GM18517 (cell line): ENCODE data around the gene GSPT1.
"Not testable (repeated sequence)": the region's sequence is repeated elsewhere in the genome, so short reads cannot be mapped to it uniquely, and the experiment has no call there.

ENCODE experiments used
- ATAC-seq: cut with Tn5 transposase; IDR thresholded peaks from one replicate; pipeline ENCODE4 v1.9.1; 2021; ENCODE audit warnings: mild to moderate bottlenecking, moderate library complexity; ENCODE audit not compliant: unreplicated experiment

Gene GSPT1

DNA sequence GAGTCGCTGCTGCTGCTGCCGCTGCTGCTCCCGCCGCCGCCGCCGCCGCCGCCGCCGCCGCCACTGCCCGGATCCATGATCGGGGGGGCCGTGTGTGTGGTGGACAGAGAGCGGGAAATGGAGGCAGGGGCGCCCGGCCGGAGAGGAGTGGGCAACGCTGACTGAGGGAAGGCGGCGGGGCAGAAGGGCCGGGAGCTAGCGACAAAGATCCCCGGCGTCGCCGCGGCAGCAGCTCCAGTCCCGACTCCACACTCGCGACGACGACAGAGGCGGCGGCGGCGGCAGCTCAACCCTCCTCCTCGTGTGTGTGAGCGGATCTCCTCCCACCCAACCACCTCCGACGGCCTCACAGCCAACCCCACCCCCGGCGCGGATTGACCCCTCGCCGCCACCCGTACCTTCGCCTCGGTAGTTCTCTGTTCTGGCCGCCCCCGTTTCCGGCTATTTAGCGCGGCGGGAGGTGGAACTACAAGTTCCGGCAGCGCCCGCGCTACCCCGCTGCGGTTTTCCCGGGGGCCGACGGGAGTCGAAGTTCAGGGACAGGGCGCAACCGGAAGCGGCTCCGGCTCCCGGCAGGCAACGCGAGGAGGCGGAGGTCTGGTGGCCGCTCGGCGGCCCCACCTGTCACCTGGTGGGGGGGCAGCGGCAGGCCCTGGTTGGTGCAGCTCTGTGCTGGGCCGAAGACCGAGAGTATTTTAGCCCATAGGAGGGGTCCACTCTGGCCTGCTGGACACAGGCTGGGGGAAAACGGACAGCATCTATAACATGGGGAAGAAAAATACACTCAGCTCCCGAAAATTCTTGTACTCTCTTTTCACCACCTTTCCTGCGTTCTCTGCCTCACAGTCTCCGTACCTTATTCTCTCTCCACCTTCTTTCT is at the start of gene GSPT1:
Gene GSPT1, minus strand, starts transcription at position 313 of the 880 bp plus-strand sequence. Its CDS starts 236 bp downstream, at position 77.
- peak; percentile 77 for ATAC-seq

DNA sequence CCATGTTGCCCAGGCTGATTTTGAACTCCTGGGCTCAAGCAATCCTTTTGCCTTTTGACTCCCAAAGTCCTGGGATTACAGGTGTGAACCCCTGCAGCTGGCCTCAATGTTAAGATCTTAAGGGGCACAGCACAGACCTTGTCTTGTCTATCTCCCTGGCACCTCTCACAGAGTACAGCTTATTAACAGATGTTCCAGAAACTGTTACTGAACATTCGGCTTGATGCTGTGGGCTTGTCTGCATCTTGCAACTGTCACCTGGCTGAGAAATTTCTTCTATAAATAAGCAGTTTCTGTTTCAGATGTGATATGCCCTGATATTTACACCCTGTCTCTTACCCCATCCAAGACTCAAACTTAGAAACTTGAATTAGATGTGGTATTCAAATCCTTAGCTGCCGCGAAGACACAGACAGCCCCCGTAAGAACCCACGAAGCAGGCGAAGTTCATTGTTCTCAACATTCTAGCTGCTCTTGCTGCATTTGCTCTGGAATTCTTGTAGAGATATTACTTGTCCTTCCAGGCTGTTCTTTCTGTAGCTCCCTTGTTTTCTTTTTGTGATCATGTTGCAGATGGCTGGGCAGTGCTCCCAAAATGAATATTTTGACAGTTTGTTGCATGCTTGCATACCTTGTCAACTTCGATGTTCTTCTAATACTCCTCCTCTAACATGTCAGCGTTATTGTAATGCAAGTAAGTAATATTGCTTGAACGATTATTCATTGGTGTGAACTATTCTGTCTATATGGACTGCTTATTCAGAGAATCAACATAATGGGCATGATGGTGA is 49.2 kb upstream of the GSPT1 start, which contains the start of gene TNFRSF17:
Gene TNFRSF17, plus strand, starts transcription at position 450 of the 791 bp plus-strand sequence. Its CDS starts 115 bp downstream, at position 565.
- ATAC-seq: peak; percentile 75

DNA sequence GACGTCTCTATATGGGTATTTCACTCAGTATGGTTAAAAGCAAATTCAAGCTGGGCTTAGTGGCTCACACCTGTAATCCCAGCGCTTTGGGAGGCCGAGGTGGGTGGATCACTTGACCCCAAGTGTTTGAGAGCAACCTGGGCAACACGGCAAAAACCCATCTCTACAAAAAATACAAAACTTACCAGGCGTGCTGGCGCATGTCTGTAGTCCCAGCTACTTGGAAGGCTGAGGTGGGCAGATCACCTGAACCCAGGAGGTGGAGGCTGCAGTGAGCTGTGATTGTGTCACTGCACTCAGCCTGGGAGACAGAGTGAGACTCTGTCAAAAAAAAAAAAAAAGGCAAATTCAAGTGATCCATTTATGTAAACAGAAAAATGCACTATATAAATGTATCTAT is 48.0 kb upstream of the GSPT1 start:
- no peak for ATAC-seq

DNA sequence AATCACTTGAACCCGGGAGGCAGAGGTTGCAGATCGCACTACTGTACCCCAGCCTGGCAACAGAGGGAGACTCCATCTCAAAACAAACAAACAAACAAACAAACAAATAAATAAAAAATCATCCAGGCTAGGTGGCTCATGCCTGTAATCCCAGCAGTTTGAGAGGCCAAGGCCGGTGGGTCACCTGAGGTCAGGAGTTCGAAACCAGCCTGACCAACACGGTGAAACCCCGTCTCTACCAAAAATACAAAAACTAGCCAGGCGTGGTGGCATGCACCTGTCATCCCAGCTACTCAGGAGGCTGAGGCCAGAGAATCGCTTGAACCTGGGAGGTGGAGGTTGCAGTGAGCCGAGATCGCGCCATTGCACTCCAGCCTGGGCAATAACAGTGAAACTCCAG is 47.2 kb upstream of the GSPT1 start:
- not testable (repeated sequence) for ATAC-seq

DNA sequence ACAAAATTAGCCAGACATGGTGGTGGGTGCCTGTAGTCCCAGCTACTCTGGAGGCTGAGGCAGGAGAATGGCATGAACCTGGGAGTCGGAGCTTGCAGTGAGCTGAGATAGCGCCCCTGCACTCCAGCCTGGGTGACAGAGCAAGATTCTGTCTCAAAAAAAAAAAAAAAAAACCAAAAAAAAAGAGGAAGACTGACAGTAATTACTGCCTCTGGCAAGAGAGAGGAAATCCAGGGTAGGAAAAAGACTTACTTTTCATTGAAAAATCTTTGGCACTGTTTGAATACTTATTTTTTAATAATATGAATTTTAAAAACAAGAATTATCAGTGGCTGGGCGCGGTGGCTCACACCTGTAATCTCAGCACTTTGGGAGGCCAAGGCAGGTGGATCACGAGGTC is 46.7 kb upstream of the GSPT1 start:
- ATAC-seq: not testable (repeated sequence)

DNA sequence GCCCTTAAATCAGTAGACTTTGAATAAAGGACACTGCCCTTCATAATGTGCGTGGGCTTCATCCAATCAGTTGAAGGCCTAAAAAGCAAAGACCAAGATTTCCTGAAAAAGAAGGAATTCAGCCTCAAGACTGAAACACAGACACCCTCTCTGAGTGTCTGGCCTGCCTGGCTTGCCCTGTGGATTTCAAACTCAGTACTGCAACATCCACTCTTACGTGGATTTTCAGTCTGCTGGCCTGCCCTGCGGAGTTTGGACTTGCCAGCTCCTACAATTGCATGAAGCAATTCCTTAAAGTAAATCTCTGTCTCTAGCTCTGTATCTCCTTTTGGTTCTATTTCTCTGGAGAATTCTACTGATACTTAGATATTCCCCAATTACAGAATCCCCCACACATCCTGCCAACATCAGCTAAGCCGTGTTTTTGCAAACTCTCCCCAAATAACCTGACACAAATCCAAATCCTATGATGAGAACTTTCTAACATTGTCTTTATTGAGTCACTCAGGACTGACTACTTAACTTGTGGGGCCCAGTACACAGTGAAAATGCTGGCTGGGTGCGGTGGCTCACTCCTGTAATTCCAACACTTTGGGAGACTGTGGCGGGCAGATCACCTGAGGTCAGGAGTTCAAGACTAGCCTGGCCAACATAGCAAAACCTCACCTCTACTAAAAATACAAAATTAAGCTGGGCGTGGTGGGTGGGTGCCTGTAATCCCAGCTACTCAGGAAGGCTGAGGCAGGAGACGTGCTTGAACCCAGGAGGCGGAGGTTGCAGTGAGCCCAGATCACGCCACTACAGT is 42.0 kb upstream of the GSPT1 start:
- ATAC-seq: no peak

DNA sequence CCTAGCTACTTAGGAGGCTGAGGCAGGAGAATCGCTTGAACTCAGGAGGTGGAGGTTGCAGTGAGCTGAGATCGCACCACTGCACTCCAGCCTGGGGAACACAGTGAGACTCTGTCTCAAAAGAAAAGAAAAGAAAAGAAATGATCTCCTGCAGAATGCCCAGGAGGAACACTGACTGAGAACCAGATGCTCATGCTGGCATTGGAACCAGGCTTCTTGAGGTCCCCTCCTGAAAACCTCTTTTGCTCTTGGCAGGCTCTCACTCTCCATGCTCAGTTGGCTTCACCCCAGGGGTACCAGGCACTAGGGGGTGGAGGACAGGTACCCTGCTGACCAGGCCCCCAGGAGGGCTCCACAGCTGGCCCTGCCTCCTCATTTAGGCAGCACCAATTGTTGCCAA is 40.8 kb upstream of the GSPT1 start:
- ATAC-seq: no peak

DNA sequence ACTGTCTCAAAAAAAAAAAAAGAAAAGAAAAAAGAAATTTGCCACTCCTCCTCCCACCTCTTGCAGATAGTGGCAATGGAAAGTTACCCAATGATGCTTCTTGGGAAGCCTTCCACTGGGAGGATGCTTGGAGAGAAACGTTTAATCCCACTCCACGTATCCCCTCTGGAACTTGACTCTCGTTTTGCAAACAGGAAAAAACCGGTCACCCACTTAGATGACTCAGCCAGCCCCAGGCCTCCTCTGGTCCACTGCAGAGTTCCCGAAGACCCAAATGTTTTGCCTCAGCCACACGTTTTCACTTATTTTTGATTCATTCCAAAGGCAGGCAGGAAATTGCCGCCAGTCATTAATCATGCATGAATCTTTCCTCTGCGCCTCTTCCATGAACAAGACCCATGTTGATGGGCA is 40.0 kb upstream of the GSPT1 start:
- no peak for ATAC-seq

DNA sequence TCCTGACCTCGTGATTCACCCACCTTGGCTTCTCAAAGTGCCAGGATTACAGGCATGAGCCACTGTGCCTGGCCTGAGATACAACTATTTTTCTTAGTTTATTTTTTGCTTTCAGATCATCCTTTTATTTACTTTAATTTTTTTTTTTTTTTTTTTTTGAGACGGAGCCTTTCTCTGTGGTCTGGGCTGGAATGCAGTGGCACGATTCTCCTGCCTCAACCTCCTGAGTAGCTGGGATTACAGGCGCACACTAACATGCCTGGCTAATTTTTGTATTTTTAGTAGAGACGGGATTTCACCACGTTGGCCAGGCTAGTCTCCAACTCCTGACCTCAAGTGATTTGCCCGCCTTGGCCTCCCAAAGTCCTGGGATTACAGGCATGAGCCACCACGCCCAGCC is 37.8 kb upstream of the GSPT1 start:
- ATAC-seq: not testable (repeated sequence)

DNA sequence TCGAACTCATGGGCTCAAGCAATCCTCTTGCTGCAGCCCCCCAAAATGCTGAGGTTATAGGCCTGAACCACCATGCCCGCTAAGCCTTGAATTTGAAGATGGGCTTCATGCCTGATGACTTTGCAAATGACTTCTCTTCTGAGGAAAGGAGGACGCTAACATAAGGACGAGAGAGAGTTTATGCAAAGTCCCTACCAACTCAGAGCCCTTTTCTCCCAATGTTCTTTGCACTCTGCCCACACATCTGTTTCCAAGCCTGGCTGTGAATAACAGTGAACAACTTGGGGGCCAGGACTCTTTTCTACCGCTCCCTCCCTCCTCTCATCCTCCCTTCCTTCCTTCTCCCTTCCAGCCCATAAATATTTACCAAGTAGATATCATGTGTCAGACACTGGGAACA is 34.6 kb upstream of the GSPT1 start:
- ATAC-seq: no peak

DNA sequence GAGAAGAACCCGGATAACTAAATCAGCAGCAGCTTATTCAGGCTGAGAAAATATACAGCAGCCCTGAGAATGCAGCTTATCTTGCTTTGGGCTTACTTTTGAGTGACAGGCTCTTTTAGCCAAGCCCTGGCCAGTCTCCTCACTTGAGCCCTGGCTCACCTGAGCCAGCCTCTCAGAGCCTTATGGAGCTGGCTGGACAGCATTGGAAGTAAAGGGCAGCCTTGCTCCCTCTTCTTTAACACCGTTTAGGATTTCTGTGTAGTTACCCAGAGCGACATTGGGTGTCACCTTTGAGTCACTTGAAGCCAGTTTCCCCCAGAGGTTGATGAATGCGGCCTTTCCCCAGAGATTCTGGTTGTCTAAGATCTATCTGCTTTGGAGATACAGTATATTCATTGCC is 33.8 kb upstream of the GSPT1 start:
- no peak for ATAC-seq

DNA sequence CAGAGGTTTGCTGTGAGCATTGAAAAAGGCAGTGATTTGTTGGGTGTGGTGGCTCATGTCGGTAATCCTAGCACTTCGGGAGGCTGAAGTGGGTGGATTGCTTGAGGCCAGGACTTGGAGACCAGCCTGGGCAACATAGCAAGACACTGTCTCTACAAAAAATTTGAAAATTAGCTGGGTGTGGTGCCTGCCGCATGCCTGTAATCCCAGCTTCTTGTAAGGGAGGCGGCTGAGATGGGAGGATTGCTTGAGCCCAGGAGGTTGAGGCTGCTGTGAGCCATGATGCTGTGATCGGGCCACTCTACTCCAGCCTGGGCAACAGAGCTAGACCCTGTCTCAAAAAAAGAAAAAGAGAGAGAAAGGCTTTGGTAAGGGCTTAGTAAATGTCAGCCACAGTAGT is 33.1 kb upstream of the GSPT1 start:
- no peak for ATAC-seq

DNA sequence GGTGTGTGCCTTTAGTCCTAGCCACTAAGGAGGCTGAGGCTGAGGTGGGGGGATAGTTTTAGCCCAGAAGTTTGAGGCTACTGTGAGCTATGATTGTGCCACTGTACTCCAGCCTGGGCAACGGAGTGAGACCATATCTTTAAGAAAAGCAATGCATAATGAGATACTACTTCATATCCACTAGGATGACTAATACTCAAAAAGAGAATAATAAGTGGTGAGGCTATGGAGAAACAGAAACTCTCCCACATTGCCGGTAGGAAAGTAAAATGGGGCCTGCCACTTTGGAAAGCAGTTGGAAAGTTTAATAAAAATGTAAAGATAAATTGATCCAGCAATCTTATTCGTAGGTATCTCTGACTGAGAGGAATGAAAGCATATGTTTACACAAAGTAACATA is 30.7 kb upstream of the GSPT1 start:
- ATAC-seq: no peak

DNA sequence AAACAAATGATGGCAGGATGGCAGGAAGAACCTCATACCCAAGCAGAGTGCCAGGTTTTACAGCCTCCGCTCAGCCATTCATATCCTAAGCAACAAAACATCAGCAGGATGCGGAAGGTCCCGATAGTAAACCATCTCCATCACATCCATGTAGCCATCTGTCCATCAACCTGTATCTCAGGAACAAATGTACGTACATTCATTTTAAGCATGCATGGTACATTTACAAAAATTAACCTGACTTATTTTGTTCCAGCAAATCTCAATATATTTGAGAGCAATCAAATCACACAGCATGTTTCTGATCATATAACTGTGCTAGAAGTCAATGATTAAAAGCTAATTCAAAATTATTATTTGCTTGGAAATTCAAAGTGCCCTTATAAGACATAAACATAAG is 26.2 kb upstream of the GSPT1 start, which contains the start of gene NPIPB2:
Gene NPIPB2, minus strand, starts transcription at position 101 of the 400 bp plus-strand sequence. Its CDS starts 0 bp downstream, at position 101.
- ATAC-seq: not testable (repeated sequence)

DNA sequence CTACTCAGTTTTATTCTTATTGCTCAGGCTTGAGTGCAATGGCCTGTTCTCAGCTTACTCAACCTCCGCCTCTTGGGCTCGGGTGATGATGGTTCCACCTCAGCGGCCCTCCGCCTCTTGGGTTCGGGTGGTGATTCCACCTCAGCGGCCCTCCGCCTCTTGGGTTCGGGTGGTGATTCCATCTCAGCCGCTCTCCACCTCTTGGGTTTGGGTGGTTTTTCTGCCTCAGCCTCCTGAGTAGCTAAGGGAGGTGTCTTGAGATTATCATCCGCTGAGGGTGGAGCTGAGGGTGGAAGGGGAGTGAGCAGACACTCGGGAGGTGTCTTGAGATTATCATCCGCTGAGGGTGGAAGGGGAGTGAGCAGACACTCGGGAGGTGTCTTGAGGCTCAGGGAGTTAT is 11.6 kb upstream of the GSPT1 start:
- ATAC-seq: not testable (repeated sequence)

DNA sequence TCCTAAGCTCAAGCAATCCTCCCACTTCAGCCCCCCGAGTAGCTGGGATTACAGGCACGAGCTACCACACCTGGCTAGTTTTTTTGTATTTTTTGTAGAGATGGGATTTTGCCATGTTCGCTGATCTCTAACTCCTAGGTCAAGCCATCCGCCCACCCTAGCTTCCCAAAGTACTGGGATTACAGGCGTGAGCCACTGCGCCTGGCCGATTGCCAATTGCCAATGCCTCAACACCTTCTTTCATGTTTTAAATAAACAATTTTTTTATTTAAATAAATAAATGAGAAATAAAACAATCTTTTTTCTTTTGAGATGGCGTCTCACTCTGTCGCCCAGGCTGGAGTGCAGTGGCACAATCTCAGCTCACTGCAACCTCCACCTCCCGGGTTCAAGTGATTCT is 8.3 kb upstream of the GSPT1 start:
- not testable (repeated sequence) for ATAC-seq

DNA sequence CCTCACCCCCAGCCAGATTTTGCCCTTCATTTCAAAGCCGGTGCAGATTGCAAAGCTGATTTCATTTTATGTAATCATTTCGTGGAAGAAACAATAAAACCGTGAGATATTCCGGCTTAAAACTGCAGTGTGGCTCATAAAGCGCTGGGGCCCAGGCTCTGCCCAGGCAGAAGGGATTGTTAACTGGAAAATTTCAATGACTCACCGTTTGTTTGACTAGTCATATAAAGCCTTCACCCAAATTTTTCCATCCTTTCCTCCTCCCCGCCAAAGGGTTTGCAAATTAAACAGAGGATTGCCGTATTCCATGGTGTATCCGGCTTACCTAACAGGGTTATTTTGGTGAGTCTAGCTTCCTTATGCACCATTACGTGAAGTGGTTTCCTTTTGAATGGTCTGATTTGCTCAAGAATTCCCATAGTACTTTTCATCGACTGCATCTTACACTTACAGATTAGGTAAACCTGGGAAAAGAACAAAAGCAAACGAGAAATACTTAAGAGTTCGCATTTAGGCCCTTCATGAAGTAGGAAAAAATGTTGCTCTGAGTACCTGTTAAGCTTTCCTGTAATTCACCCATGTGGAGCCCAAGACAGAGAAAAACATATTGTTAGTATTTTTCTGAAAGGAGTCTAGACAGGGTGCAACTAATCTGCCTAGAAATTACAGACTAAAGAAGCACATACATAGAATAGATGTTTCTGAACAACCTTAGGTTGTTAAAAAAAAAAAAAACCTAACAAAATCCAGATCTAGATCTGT is 949 bp upstream of the GSPT1 start:
- ATAC-seq: no peak

DNA sequence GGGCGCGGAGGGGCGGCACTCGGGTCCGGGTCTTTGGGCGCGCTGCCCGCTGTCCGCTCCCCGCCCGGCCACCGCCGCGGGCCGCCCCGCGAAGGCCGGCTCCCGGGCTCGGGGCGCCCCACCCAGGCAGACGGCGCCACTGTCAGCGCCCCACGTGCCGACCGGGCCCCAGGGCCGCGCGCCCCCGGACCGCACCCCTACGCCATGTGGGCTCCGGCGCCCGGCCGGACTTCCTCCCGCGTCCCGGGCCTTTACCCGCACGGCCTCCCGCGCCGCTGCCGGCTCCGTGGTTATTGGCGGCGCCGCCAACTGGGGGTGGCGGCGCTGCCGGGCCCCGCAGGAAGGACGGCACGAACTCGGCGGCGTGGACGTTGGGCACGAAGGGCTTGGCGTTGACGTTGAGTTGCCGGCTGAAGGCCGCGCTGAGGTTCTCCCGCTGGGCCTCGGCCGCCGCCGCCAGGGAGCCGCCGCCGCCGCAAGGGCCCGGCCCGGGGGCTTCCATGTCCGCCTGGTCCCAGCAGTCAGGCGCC is 577 bp downstream of the GSPT1 start:
- peak; percentile 26 for ATAC-seq

DNA sequence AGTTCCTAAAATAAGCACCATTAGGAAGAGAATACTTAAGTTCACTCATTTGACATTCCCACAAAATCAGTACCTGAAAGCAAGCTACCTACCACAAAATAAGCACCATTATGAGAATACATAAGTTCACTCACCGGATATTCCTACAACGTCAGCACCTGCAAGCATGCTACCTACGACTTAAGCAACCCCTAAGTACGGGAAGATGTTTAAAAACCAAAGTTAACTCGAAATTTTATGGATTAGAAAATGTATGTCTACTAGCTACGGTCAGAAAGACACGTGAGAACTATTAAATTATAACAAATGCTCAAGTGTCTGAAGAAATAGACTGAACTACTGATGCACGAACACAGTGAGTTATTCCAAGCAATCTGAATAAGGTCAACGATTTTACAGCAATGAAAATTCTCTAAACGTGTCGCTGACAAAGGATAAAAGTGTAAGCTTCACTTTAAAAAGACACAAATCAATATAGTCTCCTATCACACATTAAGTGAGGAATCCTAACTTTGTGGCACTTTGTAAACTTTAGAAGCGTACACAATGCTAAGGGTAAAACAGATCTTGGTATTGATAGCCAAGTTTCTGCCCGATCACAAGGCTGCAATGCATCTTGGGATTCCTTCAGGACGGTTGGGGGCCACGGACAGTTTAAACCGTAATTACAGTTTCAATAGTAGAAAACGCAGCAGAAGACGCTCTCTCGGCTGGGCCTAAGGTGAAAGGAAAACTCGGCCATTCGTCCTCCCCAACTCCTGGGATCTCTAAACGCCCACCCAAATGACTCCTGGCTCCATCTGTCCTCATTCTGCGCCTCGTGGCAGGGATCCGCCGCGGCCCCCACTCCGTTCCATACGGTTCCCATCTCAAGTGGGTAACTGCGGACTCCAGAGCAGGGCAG is 1.3 kb downstream of the GSPT1 start:
- peak; percentile 7 for ATAC-seq
